ENCODE measurements around the gene PRKN.

Gene PRKN

DNA sequence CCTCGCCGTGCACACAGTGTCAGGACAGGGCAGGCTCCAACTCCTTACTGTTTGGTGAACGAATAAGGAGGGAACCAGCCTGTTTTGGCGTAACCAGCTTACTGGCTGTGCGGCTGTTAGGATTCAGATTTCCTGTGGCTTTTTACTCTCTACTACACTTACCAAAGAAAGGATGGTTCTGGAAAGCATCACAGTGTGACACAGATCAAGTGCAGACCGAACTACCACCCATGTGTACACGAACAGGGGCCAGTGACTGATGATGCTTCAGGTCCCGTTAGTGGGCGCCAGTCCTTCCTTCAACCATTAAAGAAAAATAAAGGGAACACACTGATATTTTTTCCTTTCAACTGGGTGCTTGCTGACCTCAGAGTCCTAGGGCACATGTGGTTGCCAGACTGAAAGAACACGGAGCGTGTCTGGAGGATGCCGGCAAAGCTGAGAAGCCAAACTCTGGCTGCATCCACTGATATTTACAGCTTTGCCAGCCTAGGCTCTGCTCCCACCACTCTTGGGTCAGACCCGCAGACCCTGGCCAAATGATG, 1101.4 kb downstream of the PRKN start:
- H3K27ac ChIP-seq (ENCODE audit: low read depth, low read length), result no peak overlapping the region
- no peak overlapping the region for H3K4me3 ChIP-seq (ENCODE audit: low read depth, low read length)
- peaks cover 98% of the 10 kb centered on the region for H3K27me3 ChIP-seq (ENCODE audit: control insufficient read depth, insufficient read depth, low read length)
- H3K9ac ChIP-seq (ENCODE audit: low read length), result no peak overlapping the region
- H3K9me3 ChIP-seq (ENCODE audit: control insufficient read depth, insufficient read depth, low read depth, low read length), result no peaks in the 10 kb centered on the region
- H3K4me1 ChIP-seq (ENCODE audit: control insufficient read depth, insufficient read depth, low read length), result no peaks in the 10 kb centered on the region; the same call in 1 of the 2 replicates
- no peaks in the 10 kb centered on the region for H3K36me3 ChIP-seq (ENCODE audit: control insufficient read depth, insufficient read depth, low read length)

DNA sequence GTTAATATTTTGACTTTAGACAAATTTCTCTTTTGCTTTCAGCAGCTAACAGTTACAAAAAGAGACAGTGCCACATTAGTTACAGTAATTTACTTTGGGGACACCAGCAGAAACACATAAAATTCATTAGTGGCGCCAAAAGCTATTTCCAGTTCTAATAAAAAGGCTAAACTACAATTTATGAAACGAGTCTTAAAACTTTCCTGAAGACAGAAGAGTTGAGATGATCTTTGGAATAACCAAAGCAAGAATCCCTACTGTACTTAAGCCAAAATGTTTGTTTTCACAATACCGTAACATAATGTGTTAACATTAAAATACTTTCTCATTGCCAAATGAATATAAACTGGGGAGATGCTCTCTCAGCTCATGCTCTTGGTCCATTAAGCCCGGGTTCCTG, 1103.5 kb downstream of the PRKN start:
- H3K4me1 ChIP-seq (ENCODE audit: control insufficient read depth, insufficient read depth, low read length), result no peaks in the 10 kb centered on the region; the same call in 1 of the 2 replicates
- peaks cover 89% of the 10 kb centered on the region for H3K27me3 ChIP-seq (ENCODE audit: control insufficient read depth, insufficient read depth, low read length)
- H3K36me3 ChIP-seq (ENCODE audit: control insufficient read depth, insufficient read depth, low read length), result no peaks in the 10 kb centered on the region
- H3K9me3 ChIP-seq (ENCODE audit: control insufficient read depth, insufficient read depth, low read depth, low read length), result no peaks in the 10 kb centered on the region
- H3K4me3 ChIP-seq (ENCODE audit: low read depth, low read length), result no peak overlapping the region
- no peak overlapping the region for H3K27ac ChIP-seq (ENCODE audit: low read depth, low read length)
- H3K9ac ChIP-seq (ENCODE audit: low read length), result no peak overlapping the region

DNA sequence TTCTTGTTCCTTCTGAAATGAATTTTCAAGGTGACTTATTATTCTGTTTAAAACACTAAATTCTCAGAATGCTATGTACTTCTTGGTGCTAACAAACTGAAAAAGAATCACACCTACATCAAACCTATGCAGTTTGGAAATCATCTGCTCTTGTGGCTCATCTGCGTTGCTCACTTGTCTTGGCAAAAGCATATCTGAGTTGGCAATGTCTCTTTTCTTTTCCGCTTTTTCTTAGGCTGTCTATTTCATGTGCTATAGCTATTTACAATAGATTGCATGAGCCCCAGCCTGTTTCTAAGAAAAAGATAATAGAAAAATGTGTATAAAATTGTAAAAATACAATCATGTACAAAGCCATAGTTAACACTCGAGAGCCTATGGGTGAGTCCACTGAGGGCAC, 1104.8 kb downstream of the PRKN start:
- H3K9me3 ChIP-seq (ENCODE audit: control insufficient read depth, insufficient read depth, low read depth, low read length), result no peaks in the 10 kb centered on the region
- no peaks in the 10 kb centered on the region for H3K36me3 ChIP-seq (ENCODE audit: control insufficient read depth, insufficient read depth, low read length)
- H3K4me1 ChIP-seq (ENCODE audit: control insufficient read depth, insufficient read depth, low read length), result no peaks in the 10 kb centered on the region; the same call in 1 of the 2 replicates
- no peak overlapping the region for H3K9ac ChIP-seq (ENCODE audit: low read length)
- H3K4me3 ChIP-seq (ENCODE audit: low read depth, low read length), result no peak overlapping the region
- H3K27ac ChIP-seq (ENCODE audit: low read depth, low read length), result no peak overlapping the region
- H3K27me3 ChIP-seq (ENCODE audit: control insufficient read depth, insufficient read depth, low read length), result peaks cover 80% of the 10 kb centered on the region; the same call in 1 of the 2 replicates

DNA sequence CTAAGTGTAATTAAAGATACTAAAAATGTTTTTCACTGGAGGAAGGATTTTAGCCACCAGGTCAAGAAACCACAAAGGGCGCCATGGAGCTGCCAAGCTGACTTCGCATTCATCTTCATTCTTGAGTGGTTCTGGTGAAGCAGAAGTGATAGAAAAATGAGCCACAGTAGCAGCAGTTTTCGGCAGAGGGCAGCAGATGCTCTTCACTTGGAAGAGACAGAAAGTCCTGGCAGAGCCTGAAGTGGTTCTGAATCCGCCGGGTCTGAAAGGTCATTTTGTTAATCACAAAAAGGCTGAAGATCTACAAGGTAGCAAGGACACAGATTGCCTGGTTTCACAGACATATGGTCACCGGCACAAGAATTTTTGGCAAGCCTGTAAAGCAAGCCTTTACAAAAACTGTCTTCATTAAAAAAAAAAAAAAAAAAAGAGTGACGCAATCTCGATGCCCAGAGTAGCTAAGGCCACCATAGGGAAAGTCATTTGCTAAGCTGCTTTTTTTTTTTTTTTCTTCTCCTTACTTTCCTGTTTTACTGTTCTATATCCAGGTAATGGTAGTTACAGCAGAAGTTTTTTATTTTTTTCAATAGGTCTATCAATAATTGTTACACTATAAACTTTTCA, 1108.6 kb downstream of the PRKN start:
- H3K4me1 ChIP-seq (ENCODE audit: control insufficient read depth, insufficient read depth, low read length), result no peaks in the 10 kb centered on the region
- no peaks in the 10 kb centered on the region for H3K9me3 ChIP-seq (ENCODE audit: control insufficient read depth, insufficient read depth, low read depth, low read length)
- H3K4me3 ChIP-seq (ENCODE audit: low read depth, low read length), result no peak overlapping the region
- H3K27ac ChIP-seq (ENCODE audit: low read depth, low read length), result no peak overlapping the region
- H3K9ac ChIP-seq (ENCODE audit: low read length), result no peak overlapping the region
- no peaks in the 10 kb centered on the region for H3K36me3 ChIP-seq (ENCODE audit: control insufficient read depth, insufficient read depth, low read length)
- peaks cover 58% of the 10 kb centered on the region; the same call in 1 of the 2 replicates for H3K27me3 ChIP-seq (ENCODE audit: control insufficient read depth, insufficient read depth, low read length)

DNA sequence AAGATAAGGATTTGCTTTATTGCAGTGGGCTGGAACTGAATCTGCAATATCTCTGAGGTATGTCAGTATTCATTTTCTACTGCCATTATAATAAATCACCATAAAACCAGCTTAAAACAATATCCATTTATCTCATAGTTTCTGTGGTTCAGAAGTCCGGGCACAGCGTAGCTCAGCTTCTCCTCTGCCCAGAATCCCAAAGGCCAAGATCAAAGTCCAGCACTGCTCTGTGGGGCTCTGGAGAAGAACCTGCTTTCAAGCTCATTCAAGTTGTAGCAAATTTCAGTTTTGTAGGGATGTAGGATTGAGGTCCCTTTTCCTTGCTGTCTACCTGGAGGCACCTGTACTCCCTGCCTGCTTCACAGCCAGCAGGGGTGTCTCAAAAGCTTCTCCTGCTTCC, 1113.9 kb downstream of the PRKN start:
- Histone ChIP-seq H3K27me3 (ENCODE audit: control insufficient read depth, insufficient read depth, low read length) (peaks cover 21% of the 10 kb centered on the region; the same call in 1 of the 2 replicates), H3K9me3 (ENCODE audit: control insufficient read depth, insufficient read depth, low read depth, low read length) (0 out of 2 replicates have a peak, but pooled peaks cover 3% of the 10 kb centered on the region), H3K4me3 (ENCODE audit: low read depth, low read length) (no peak overlapping the region), H3K9ac (ENCODE audit: low read length) (no peak overlapping the region), H3K36me3 (ENCODE audit: control insufficient read depth, insufficient read depth, low read length) (no peaks in the 10 kb centered on the region), H3K27ac (ENCODE audit: low read depth, low read length) (no peak overlapping the region), H3K4me1 (ENCODE audit: control insufficient read depth, insufficient read depth, low read length) (no peaks in the 10 kb centered on the region)

DNA sequence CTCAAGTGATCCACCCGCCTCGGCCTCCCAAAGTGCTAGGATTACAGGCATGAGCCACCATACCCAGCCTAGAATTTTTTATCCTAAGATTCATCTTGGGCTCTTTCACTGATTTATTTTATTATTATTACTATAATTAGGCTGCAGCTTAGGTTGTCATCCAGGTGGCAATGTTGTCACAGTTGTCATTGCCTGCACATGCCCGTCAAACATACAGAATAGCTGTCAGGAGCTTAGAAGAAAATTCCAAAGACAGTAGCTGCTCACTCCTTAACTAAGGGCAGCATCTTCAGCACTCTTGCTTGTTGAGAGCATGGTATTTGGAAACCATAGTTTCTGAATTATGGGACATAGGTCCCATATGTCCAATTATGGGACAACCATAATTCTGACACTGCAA, 1118.8 kb downstream of the PRKN start:
- H3K27me3 ChIP-seq (ENCODE audit: control insufficient read depth, insufficient read depth, low read length), result peaks cover 2% of the 10 kb centered on the region; the same call in 1 of the 2 replicates
- H3K4me3 ChIP-seq (ENCODE audit: low read depth, low read length), result no peak overlapping the region
- no peaks in the 10 kb centered on the region for H3K36me3 ChIP-seq (ENCODE audit: control insufficient read depth, insufficient read depth, low read length)
- H3K27ac ChIP-seq (ENCODE audit: low read depth, low read length), result no peak overlapping the region
- no peak overlapping the region for H3K9ac ChIP-seq (ENCODE audit: low read length)
- 0 out of 2 replicates have a peak, but pooled peaks cover 3% of the 10 kb centered on the region for H3K9me3 ChIP-seq (ENCODE audit: control insufficient read depth, insufficient read depth, low read depth, low read length)
- H3K4me1 ChIP-seq (ENCODE audit: control insufficient read depth, insufficient read depth, low read length), result no peaks in the 10 kb centered on the region

DNA sequence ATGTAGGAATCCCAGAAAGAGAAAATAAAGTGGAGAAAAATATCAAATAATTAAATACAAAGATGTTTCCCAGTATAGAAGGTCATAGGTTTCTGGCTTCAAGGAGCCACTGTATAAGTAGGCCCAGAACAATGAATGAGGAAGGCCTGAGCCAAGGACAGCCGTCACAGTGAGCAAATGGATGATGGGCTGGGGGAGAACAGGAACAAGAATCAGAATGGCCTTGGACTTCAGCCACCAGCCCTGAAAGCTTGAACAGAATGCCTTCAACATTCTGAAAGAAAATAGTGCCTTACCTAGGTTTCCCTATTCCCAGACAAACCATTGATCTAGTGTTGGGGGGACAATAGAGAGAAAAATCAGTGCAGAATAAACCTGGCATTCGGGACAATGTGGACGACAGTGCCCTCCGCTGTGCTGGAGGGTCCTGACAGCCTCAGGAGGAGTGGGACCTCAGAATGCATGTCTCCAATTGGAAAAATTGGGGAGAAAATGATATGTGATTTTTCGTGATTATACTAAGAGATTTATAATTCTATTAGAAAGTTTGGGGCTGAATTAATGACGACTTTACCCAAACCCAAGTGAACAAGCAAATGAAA, 1119.8 kb downstream of the PRKN start:
- Histone ChIP-seq H3K9ac (ENCODE audit: low read length) (no peak overlapping the region), H3K27ac (ENCODE audit: low read depth, low read length) (no peak overlapping the region), H3K36me3 (ENCODE audit: control insufficient read depth, insufficient read depth, low read length) (no peaks in the 10 kb centered on the region), H3K4me1 (ENCODE audit: control insufficient read depth, insufficient read depth, low read length) (no peaks in the 10 kb centered on the region), H3K9me3 (ENCODE audit: control insufficient read depth, insufficient read depth, low read depth, low read length) (0 out of 2 replicates have a peak, but pooled peaks cover 3% of the 10 kb centered on the region), H3K4me3 (ENCODE audit: low read depth, low read length) (no peak overlapping the region), H3K27me3 (ENCODE audit: control insufficient read depth, insufficient read depth, low read length) (no peaks in the 10 kb centered on the region)

DNA sequence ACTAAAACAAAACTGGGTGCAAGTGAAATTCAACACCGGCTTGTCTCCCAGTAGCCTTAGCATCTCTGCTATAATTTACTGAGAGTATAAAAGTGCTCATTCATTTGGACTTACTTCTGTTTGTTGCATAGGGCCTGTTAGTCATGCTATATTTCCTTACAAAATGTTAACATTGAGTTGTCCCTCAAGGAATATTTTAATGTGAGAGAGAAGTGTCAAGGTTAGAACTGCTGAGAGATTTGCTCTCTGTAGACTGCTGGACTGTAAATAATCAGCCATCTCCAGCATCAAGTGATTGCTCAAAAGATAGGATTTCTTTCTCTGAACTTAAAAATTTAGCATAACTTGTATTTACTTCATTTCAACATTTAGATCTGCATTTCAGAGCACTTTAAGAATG, 1125.2 kb downstream of the PRKN start:
- Histone ChIP-seq H3K9me3 (ENCODE audit: control insufficient read depth, insufficient read depth, low read depth, low read length) (no peaks in the 10 kb centered on the region), H3K9ac (ENCODE audit: low read length) (no peak overlapping the region), H3K36me3 (ENCODE audit: control insufficient read depth, insufficient read depth, low read length) (no peaks in the 10 kb centered on the region), H3K4me1 (ENCODE audit: control insufficient read depth, insufficient read depth, low read length) (no peaks in the 10 kb centered on the region), H3K27ac (ENCODE audit: low read depth, low read length) (no peak overlapping the region), H3K4me3 (ENCODE audit: low read depth, low read length) (no peak overlapping the region), H3K27me3 (ENCODE audit: control insufficient read depth, insufficient read depth, low read length) (no peaks in the 10 kb centered on the region)

DNA sequence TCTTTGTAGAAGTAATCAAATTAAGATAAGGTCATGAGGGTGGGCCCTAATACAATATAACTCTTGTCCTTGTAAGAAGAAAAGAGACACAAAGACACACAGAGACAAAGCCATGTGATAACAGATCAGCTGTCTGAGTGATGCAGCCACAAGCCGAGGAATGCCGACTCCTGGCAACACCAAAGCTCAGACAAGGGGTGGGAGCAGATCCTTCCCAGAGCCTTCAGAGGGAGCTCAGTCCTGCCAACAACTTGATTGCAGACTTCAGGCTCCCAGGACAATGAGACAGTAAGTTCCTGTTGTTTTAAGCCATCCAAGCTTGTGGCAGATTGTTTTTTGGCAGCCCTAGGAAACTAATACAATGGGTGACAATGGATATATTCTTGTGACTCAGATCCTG, 1128.7 kb downstream of the PRKN start:
- H3K9me3 ChIP-seq (ENCODE audit: control insufficient read depth, insufficient read depth, low read depth, low read length), result no peaks in the 10 kb centered on the region
- H3K4me1 ChIP-seq (ENCODE audit: control insufficient read depth, insufficient read depth, low read length), result no peaks in the 10 kb centered on the region
- no peak overlapping the region for H3K9ac ChIP-seq (ENCODE audit: low read length)
- H3K36me3 ChIP-seq (ENCODE audit: control insufficient read depth, insufficient read depth, low read length), result no peaks in the 10 kb centered on the region
- no peak overlapping the region for H3K27ac ChIP-seq (ENCODE audit: low read depth, low read length)
- no peaks in the 10 kb centered on the region for H3K27me3 ChIP-seq (ENCODE audit: control insufficient read depth, insufficient read depth, low read length)
- no peak overlapping the region for H3K4me3 ChIP-seq (ENCODE audit: low read depth, low read length)

DNA sequence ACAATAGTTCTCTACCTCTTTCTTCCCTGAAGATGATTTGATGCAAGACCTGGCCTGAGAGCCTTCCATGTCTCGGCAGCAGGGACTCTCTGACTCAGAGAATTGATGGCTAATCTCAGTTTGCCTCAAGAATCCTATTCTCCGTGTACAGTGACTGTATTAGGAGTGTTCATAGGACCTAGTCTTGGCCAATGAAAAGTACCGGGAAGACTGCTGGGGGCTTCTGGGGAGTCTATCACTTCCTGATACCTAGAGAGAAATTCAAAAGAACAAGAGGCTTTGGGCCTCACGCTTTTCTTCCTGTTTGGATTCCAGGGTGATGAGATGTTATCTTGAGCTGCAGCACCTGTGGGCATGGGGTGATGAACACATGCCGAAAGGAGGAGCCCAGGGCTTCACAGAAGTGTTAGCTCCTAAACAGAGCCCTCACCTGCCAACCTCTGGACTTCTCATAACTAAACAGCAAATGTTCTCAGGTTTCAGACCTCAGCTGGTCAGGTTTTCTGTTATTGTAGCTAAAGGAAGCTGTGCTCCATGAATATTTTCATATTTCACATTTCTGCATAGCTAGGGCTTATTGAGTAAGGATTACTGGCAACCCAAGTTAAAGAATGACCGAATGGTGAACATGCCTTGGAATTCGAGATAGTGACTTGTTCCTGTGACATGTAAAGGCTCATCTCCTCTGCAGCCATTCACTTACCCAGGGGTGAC, 1130.6 kb downstream of the PRKN start:
- Histone ChIP-seq H3K9me3 (ENCODE audit: control insufficient read depth, insufficient read depth, low read depth, low read length) (no peaks in the 10 kb centered on the region), H3K4me1 (ENCODE audit: control insufficient read depth, insufficient read depth, low read length) (no peaks in the 10 kb centered on the region), H3K36me3 (ENCODE audit: control insufficient read depth, insufficient read depth, low read length) (no peaks in the 10 kb centered on the region), H3K27me3 (ENCODE audit: control insufficient read depth, insufficient read depth, low read length) (no peaks in the 10 kb centered on the region), H3K27ac (ENCODE audit: low read depth, low read length) (no peak overlapping the region), H3K4me3 (ENCODE audit: low read depth, low read length) (no peak overlapping the region), H3K9ac (ENCODE audit: low read length) (no peak overlapping the region)

DNA sequence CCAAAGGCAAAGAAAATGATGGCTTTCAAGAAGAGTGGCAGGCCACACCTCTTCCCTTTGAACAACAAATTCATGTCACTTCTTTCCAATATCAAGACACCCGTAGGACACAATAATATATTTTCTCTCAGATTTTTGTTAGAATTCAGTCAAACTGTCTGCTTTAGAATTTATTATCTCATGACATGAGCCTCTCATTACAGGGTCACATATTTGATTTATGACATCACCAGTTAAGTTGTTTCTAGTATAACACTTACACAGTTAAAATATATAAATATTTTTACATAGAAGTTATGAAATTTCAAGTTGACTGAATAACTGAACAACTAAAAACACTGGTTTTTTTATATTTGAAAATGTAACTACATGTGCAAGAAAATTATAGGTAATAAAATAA, 1133.2 kb downstream of the PRKN start:
- Histone ChIP-seq H3K27ac (ENCODE audit: low read depth, low read length) (no peak overlapping the region), H3K4me3 (ENCODE audit: low read depth, low read length) (no peak overlapping the region), H3K4me1 (ENCODE audit: control insufficient read depth, insufficient read depth, low read length) (no peaks in the 10 kb centered on the region), H3K9ac (ENCODE audit: low read length) (no peak overlapping the region), H3K27me3 (ENCODE audit: control insufficient read depth, insufficient read depth, low read length) (no peaks in the 10 kb centered on the region), H3K36me3 (ENCODE audit: control insufficient read depth, insufficient read depth, low read length) (no peaks in the 10 kb centered on the region), H3K9me3 (ENCODE audit: control insufficient read depth, insufficient read depth, low read depth, low read length) (no peaks in the 10 kb centered on the region)

All from HUES6 (cell line).